Right lobe of liver (tissue), 4 donors: ENCODE data around the gene FTO.

Source experiments
- CTCF ChIP-seq, 4 donors: fragments of 200-600 bp in 3 of 4; fragments of 450-650 bp in 1 of 4; IDR thresholded peaks; one replicate each; pipeline versions ENCODE4 v1.5.1 to v1.8.0; 2016 to 2022; ENCODE audit warnings: antibody characterized with exemption in 4 of 4, mild to moderate bottlenecking in 2 of 4
- POLR2A ChIP-seq: fragments of 450-650 bp; IDR thresholded peaks from one replicate; pipeline ENCODE4 v1.6.1; 2017; ENCODE audit warnings: antibody characterized with exemption, mild to moderate bottlenecking
- donor health status: DM: no; HTN: no; CAD: no.
- donor health status: DM: no; HTN: no; CAD: no.
- donor health status: DM: no; HTN: yes; CAD: no.

- no peak for TF ChIP-seq CTCF (IDR thresholded peaks at IDR 0.05)
- no peak for TF ChIP-seq POLR2A
Measured at GRCh38 chr16:53792161-53792951, 88.4 kb downstream of the FTO start.
